Renal pelvis (tissue), 12 donors: Measurements from ENCODE around the gene SLC25A23. TPM values are rescaled to one million over a fixed set of nuclear protein-coding genes. Genes with fewer than 3 reads are reported as not detected.
"Not testable (repeated sequence)": the region's sequence is repeated elsewhere in the genome, so short reads cannot be mapped to it uniquely, and the experiment has no call there.

Experiments
- DNase-seq: peaks from one replicate; pipeline ENCODE4 v3.0.0-alpha.2; 2013
- long read RNA-seq, 16 experiments: transcript quantifications; one replicate each; lab custom pipeline, GENCODE V29; 2026
- polyA plus RNA-seq, 3 donors: library from polyadenylated mRNA; unstranded; fragments of 120-200 nt; gene quantifications; one replicate each; pipeline ENCODE4 v1.2.1, GENCODE V29; 2013; ENCODE audit not compliant: insufficient read length in 3 of 3

The SLC25A23 gene
- polyA plus RNA-seq, result 10 to 100 TPM; 77.7 to 84.1 (median 80.4) TPM
- long read RNA-seq, donor 1, transcript SLC25A23-202 (10 exons, 3,425 nt), result major isoform, 7 of 8 reads
- long read RNA-seq, donor 1, partial matches to known transcripts, result 0 of 8 reads
- long read RNA-seq, donor 1, other reads (novel, unspliced or antisense), result 0 of 8 reads
- long read RNA-seq, donor 2, transcript SLC25A23-207 (3 exons, 671 nt), result minor isoform, 6 of 28 reads
- long read RNA-seq, donor 2, transcript SLC25A23-202 (10 exons, 3,425 nt), result major isoform, 8 of 28 reads
- long read RNA-seq, donor 2, partial matches to known transcripts, result 11 of 28 reads
- long read RNA-seq, donor 2, other reads (novel, unspliced or antisense), result 0 of 28 reads
- long read RNA-seq, donor 3, transcript SLC25A23-202 (10 exons, 3,425 nt), result major isoform, 10 of 60 reads
- long read RNA-seq, donor 3, partial matches to known transcripts, result 45 of 60 reads
- long read RNA-seq, donor 3, other reads (novel, unspliced or antisense), result 0 of 60 reads
- long read RNA-seq, donor 4, transcript SLC25A23-202 (10 exons, 3,425 nt), result major isoform, 9 of 50 reads
- long read RNA-seq, donor 4, transcript SLC25A23-207 (3 exons, 671 nt), result minor isoform, 6 of 50 reads
- long read RNA-seq, donor 4, partial matches to known transcripts, result 29 of 50 reads
- long read RNA-seq, donor 4, other reads (novel, unspliced or antisense), result 5 of 50 reads
- long read RNA-seq, donor 5, partial matches to known transcripts, result 0 of 5 reads
- long read RNA-seq, donor 5, other reads (novel, unspliced or antisense), result 0 of 5 reads
- long read RNA-seq, donor 6, transcript SLC25A23-202 (10 exons, 3,425 nt), result major isoform, 6 of 31 reads
- long read RNA-seq, donor 6, partial matches to known transcripts, result 22 of 31 reads
- long read RNA-seq, donor 6, other reads (novel, unspliced or antisense), result 0 of 31 reads
- long read RNA-seq, donor 7, transcript SLC25A23-207 (3 exons, 671 nt), result minor isoform, 5 of 27 reads
- long read RNA-seq, donor 7, transcript SLC25A23-202 (10 exons, 3,425 nt), result major isoform, 16 of 27 reads
- long read RNA-seq, donor 7, partial matches to known transcripts, result 5 of 27 reads
- long read RNA-seq, donor 7, other reads (novel, unspliced or antisense), result 0 of 27 reads
- long read RNA-seq, donor 8, partial matches to known transcripts, result 5 of 11 reads
- long read RNA-seq, donor 8, other reads (novel, unspliced or antisense), result 0 of 11 reads
- long read RNA-seq, donor 9, transcript SLC25A23-207 (3 exons, 671 nt), result major isoform, 9 of 89 reads
- long read RNA-seq, donor 9, transcript SLC25A23-202 (10 exons, 3,425 nt), result minor isoform, 8 of 89 reads
- long read RNA-seq, donor 9, partial matches to known transcripts, result 67 of 89 reads
- long read RNA-seq, donor 9, other reads (novel, unspliced or antisense), result 0 of 89 reads
- long read RNA-seq, donor 10, transcript SLC25A23-207 (3 exons, 671 nt), result major isoform, 5 of 16 reads
- long read RNA-seq, donor 10, partial matches to known transcripts, result 6 of 16 reads
- long read RNA-seq, donor 10, other reads (novel, unspliced or antisense), result 0 of 16 reads
- long read RNA-seq, donor 11, transcript SLC25A23-202 (10 exons, 3,425 nt), result major isoform, 8 of 71 reads
- long read RNA-seq, donor 11, partial matches to known transcripts, result 60 of 71 reads
- long read RNA-seq, donor 11, other reads (novel, unspliced or antisense), result 0 of 71 reads
- long read RNA-seq, donor 12, transcript SLC25A23-207 (3 exons, 671 nt), result minor isoform, 15 of 85 reads
- long read RNA-seq, donor 12, transcript SLC25A23-202 (10 exons, 3,425 nt), result major isoform, 19 of 85 reads
- long read RNA-seq, donor 12, partial matches to known transcripts, result 47 of 85 reads
- long read RNA-seq, donor 12, other reads (novel, unspliced or antisense), result 0 of 85 reads
- long read RNA-seq, donor 13, transcript SLC25A23-207 (3 exons, 671 nt), result major isoform, 5 of 10 reads
- long read RNA-seq, donor 13, partial matches to known transcripts, result 0 of 10 reads
- long read RNA-seq, donor 13, other reads (novel, unspliced or antisense), result 0 of 10 reads
- long read RNA-seq, donor 14, result 0 reads
- long read RNA-seq, donor 15, result 0 reads
- long read RNA-seq, donor 16, transcript SLC25A23-202 (10 exons, 3,425 nt), result major isoform, 11 of 60 reads
- long read RNA-seq, donor 16, partial matches to known transcripts, result 31 of 60 reads
- long read RNA-seq, donor 16, other reads (novel, unspliced or antisense), result 14 of 60 reads

GRCh38 chr19:6459262-6460098, at the start of gene SLC25A23:
TSS of gene SLC25A23 (minus strand) at chr19:6459792. CDS start at chr19:6459628, 164 bp downstream.
- peak; percentile 82 for DNase-seq

- not testable (repeated sequence) for DNase-seq
Measured at GRCh38 chr19:6508028-6508771, 48.6 kb upstream of the SLC25A23 start.

GRCh38 chr19:6503407-6504201, 44.0 kb upstream of the SLC25A23 start:
- no peak for DNase-seq

GRCh38 chr19:6501740-6502648, 42.4 kb upstream of the SLC25A23 start, which contains the start of gene TUBB4A:
TSS of gene TUBB4A (minus strand) at chr19:6502309. CDS start at chr19:6502212, 97 bp downstream.
- no peak for DNase-seq

GRCh38 chr19:6500837-6501739, 41.5 kb upstream of the SLC25A23 start:
- no peak for DNase-seq

GRCh38 chr19:6499052-6499790, 39.6 kb upstream of the SLC25A23 start:
- no peak for DNase-seq

- DNase-seq, result no peak
Measured at GRCh38 chr19:6498294-6499036, 38.9 kb upstream of the SLC25A23 start.

GRCh38 chr19:6495947-6496346, 36.4 kb upstream of the SLC25A23 start:
- DNase-seq, result no peak

- DNase-seq, result no peak
Measured at GRCh38 chr19:6494438-6495036, 34.9 kb upstream of the SLC25A23 start.

- no peak for DNase-seq
Measured at GRCh38 chr19:6491802-6492592, 32.4 kb upstream of the SLC25A23 start.

- no peak for DNase-seq
Measured at GRCh38 chr19:6490134-6490533, 30.5 kb upstream of the SLC25A23 start.
